ENCODE results near the gene NPIPA7. TPM values are rescaled to one million over a fixed set of nuclear protein-coding genes. Genes with fewer than 3 reads are reported as not detected.
"Not testable (repeated sequence)": the region's sequence is repeated elsewhere in the genome, so short reads cannot be mapped to it uniquely, and the experiment has no call there.

NPIPA7 gene
- total RNA-seq, 1 experiment from 2014 or later, result 3.8 TPM

GRCh38 chr16:16431135-16431534, 52.2 kb downstream of the NPIPA7 start:
- not testable (repeated sequence) for H2BK15ac ChIP-seq (ENCODE audit: low read depth, low read length); H4K8ac ChIP-seq (replicated peaks; ENCODE audit: insufficient read length, low read depth, low read length); H2BK12ac ChIP-seq (ENCODE audit: insufficient read length, low read depth, low read length); H3K23me2 ChIP-seq (ENCODE audit: insufficient read length, low read depth, low read length, poor library complexity, severe bottlenecking); H3K4me1 ChIP-seq (ENCODE audit: insufficient read depth, low read length); H2AFZ ChIP-seq (ENCODE audit: low read length); H4K20me1 ChIP-seq (ENCODE audit: control insufficient read depth, insufficient read depth, insufficient read length); H3K4me1 Mint-ChIP-seq; H3K4ac ChIP-seq (ENCODE audit: low read depth, low read length); H3K9me3 ChIP-seq (ENCODE audit: control insufficient read depth, low read depth, low read length); H3K9me3 Mint-ChIP-seq; H4K91ac ChIP-seq (ENCODE audit: insufficient read length, low read depth, low read length); H2AK5ac ChIP-seq (ENCODE audit: insufficient read length, low read length); H3K79me2 ChIP-seq (ENCODE audit: insufficient read depth, low read length); H3K27me3 ChIP-seq (ENCODE audit: insufficient read depth, low read length); H3K56ac ChIP-seq (ENCODE audit: insufficient read length, low read depth, low read length); H3K23ac ChIP-seq (ENCODE audit: insufficient read length, low read depth, low read length); H2BK120ac ChIP-seq (ENCODE audit: low read depth, low read length, poor library complexity, severe bottlenecking); H3K27ac Mint-ChIP-seq; H3T11ph ChIP-seq (ENCODE audit: low read length); H3K14ac ChIP-seq (ENCODE audit: insufficient read depth, low read length); H3K9ac ChIP-seq (ENCODE audit: extremely low read depth, insufficient read length, low read length); H2BK20ac ChIP-seq (ENCODE audit: low read depth, low read length, poor library complexity, severe bottlenecking); H4K5ac ChIP-seq (ENCODE audit: insufficient read length, low read depth, low read length); H3K27ac ChIP-seq (ENCODE audit: insufficient read length, low read depth, low read length); H3K27me3 Mint-ChIP-seq (ENCODE audit: low read depth); H3K4me2 ChIP-seq (ENCODE audit: insufficient read depth, insufficient read length, low read length); H3K36me3 Mint-ChIP-seq (ENCODE audit: insufficient read depth in 1 of 3, low read depth in 3 of 3); H3K4me3 Mint-ChIP-seq; H3K18ac ChIP-seq (ENCODE audit: insufficient read length, low read depth, low read length); DNase-seq; H2BK5ac ChIP-seq (ENCODE audit: insufficient read length, low read length); H3K79me1 ChIP-seq (ENCODE audit: insufficient read depth, low read depth, low read length, poor library complexity, severe bottlenecking)
- no CpG with 5 or more reads among the region's 3 CpGs for WGBS (ENCODE audit: extremely low coverage, insufficient read length, low lambda C conversion rate)

GRCh38 chr16:16434711-16435110, 55.8 kb downstream of the NPIPA7 start:
- H3K4ac ChIP-seq (ENCODE audit: low read depth, low read length); H2BK12ac ChIP-seq (ENCODE audit: insufficient read length, low read depth, low read length); H3K79me2 ChIP-seq (ENCODE audit: insufficient read depth, low read length); H3K27me3 ChIP-seq (ENCODE audit: insufficient read depth, low read length); H3K9ac ChIP-seq (ENCODE audit: extremely low read depth, insufficient read length, low read length); H2BK20ac ChIP-seq (ENCODE audit: low read depth, low read length, poor library complexity, severe bottlenecking); H3K9me3 ChIP-seq (ENCODE audit: control insufficient read depth, low read depth, low read length); H3K4me3 Mint-ChIP-seq; H3T11ph ChIP-seq (ENCODE audit: low read length); H2AK5ac ChIP-seq (ENCODE audit: insufficient read length, low read length); H3K36me3 Mint-ChIP-seq (ENCODE audit: insufficient read depth in 1 of 3, low read depth in 3 of 3); H4K20me1 ChIP-seq (ENCODE audit: control insufficient read depth, insufficient read depth, insufficient read length); H3K79me1 ChIP-seq (ENCODE audit: insufficient read depth, low read depth, low read length, poor library complexity, severe bottlenecking); H3K18ac ChIP-seq (ENCODE audit: insufficient read length, low read depth, low read length); H3K27ac ChIP-seq (ENCODE audit: insufficient read length, low read depth, low read length); H2BK120ac ChIP-seq (ENCODE audit: low read depth, low read length, poor library complexity, severe bottlenecking); H3K14ac ChIP-seq (ENCODE audit: insufficient read depth, low read length); H3K27ac Mint-ChIP-seq; H3K4me1 Mint-ChIP-seq; H4K8ac ChIP-seq (replicated peaks; ENCODE audit: insufficient read length, low read depth, low read length); H3K56ac ChIP-seq (ENCODE audit: insufficient read length, low read depth, low read length); DNase-seq; H3K23me2 ChIP-seq (ENCODE audit: insufficient read length, low read depth, low read length, poor library complexity, severe bottlenecking); H3K23ac ChIP-seq (ENCODE audit: insufficient read length, low read depth, low read length); H3K4me2 ChIP-seq (ENCODE audit: insufficient read depth, insufficient read length, low read length); H2BK15ac ChIP-seq (ENCODE audit: low read depth, low read length); H3K4me1 ChIP-seq (ENCODE audit: insufficient read depth, low read length); H3K27me3 Mint-ChIP-seq (ENCODE audit: low read depth); H4K91ac ChIP-seq (ENCODE audit: insufficient read length, low read depth, low read length); H3K9me3 Mint-ChIP-seq; H2BK5ac ChIP-seq (ENCODE audit: insufficient read length, low read length); H2AFZ ChIP-seq (ENCODE audit: low read length); H4K5ac ChIP-seq (ENCODE audit: insufficient read length, low read depth, low read length): not testable (repeated sequence)
- WGBS (ENCODE audit: extremely low coverage, insufficient read length, low lambda C conversion rate), result no CpG with 5 or more reads among the region's 3 CpGs

Data from H9 (cell line).